ENCODE data around the gene HAGHL. TPM values are rescaled to one million over a fixed set of nuclear protein-coding genes. Genes with fewer than 3 reads are reported as not detected.

Gene HAGHL
- total RNA-seq, 2 donors from 2014 or later, result 12.0 to 15.8 TPM

GRCh38 chr16:716768-717325 lies 10.1 kb upstream of the HAGHL start:
- intact Hi-C loops (cut with DNase I), result loop anchor here in 1 of 2 donors (10.0 kb wide), 1 partner anchor 338 kb away; no protein-coding TSS in a partner anchor
- DNase-seq, result no peak
- no peak for ATAC-seq

GRCh38 chr16:717450-718245 lies 9.3 kb upstream of the HAGHL start:
- ATAC-seq, result no peak
- DNase-seq, result no peak
- intact Hi-C loops (cut with DNase I), result loop anchor here in 1 of 2 donors (10.0 kb wide), 1 partner anchor 337 kb away; no protein-coding TSS in a partner anchor

- intact Hi-C loops (cut with DNase I), result loop anchor here in 1 of 2 donors (10.0 kb wide), 1 partner anchor 336 kb away; no protein-coding TSS in a partner anchor
- no peak for ATAC-seq
- DNase-seq, result no peak
Observed at GRCh38 chr16:718389-718788, 8.5 kb upstream of the HAGHL start.

- no peak for ATAC-seq
Observed at GRCh38 chr16:718922-719321, 8.0 kb upstream of the HAGHL start.

GRCh38 chr16:719815-720446 lies 7.0 kb upstream of the HAGHL start:
- ATAC-seq, result no peak

More at GRCh38 chr16:718922-719321, 8.0 kb upstream of the HAGHL start:
- intact Hi-C loops (cut with DNase I), result loop anchor here in 1 of 2 donors (10.0 kb wide), 1 partner anchor 336 kb away; no protein-coding TSS in a partner anchor
- DNase-seq, result no peak

GRCh38 chr16:720447-720989 lies 6.4 kb upstream of the HAGHL start:
- ATAC-seq, result peak; percentile 63 to 65
- intact Hi-C loops (cut with DNase I), result no loop called here
- peak; percentile 71 for DNase-seq

More at GRCh38 chr16:719815-720446, 7.0 kb upstream of the HAGHL start:
- intact Hi-C loops (cut with DNase I), result loop anchor here in 1 of 2 donors (10.0 kb wide), 1 partner anchor 335 kb away; no protein-coding TSS in a partner anchor
- DNase-seq, result no peak

GRCh38 chr16:720990-721764 lies 5.7 kb upstream of the HAGHL start, which contains the start of gene ANTKMT:
TSS of gene ANTKMT (plus strand) at chr16:721146. CDS start at chr16:721275, 129 bp downstream.
- ATAC-seq (peak; percentile 84 to 90), DNase-seq (peak; percentile 82)
- intact Hi-C loops (cut with DNase I), result no loop called here

GRCh38 chr16:721765-722540 lies 5.0 kb upstream of the HAGHL start:
- intact Hi-C loops (cut with DNase I), result no loop called here
- ATAC-seq, result no peak
- DNase-seq, result no peak

- ATAC-seq, result no peak
- no peak for DNase-seq
- intact Hi-C loops (cut with DNase I), result no loop called here
Observed at GRCh38 chr16:722835-723633, 3.9 kb upstream of the HAGHL start.

- no peak for ATAC-seq
- intact Hi-C loops (cut with DNase I), result no loop called here
Observed at GRCh38 chr16:723695-724094, 3.2 kb upstream of the HAGHL start.

GRCh38 chr16:724188-725040 lies 2.5 kb upstream of the HAGHL start:
- DNase-seq (no peak), ATAC-seq (no peak)
- intact Hi-C loops (cut with DNase I), result no loop called here

More at GRCh38 chr16:723695-724094, 3.2 kb upstream of the HAGHL start:
- DNase-seq, result no peak

- intact Hi-C loops (cut with DNase I), result no loop called here
- ATAC-seq (no peak), DNase-seq (no peak)
Observed at GRCh38 chr16:725041-725376, 1.9 kb upstream of the HAGHL start.

GRCh38 chr16:725463-726187 lies 1.3 kb upstream of the HAGHL start:
- ATAC-seq, result no peak
- intact Hi-C loops (cut with DNase I), result no loop called here
- no peak for DNase-seq

- intact Hi-C loops (cut with DNase I), result no loop called here
- DNase-seq (no peak), ATAC-seq (no peak)
Observed at GRCh38 chr16:726188-726437, 793 bp upstream of the HAGHL start.

- ATAC-seq, result peak; percentile 5 to 6
- intact Hi-C loops (cut with DNase I), result no loop called here
Observed at GRCh38 chr16:727291-727977, 528 bp downstream of the HAGHL start.

More at GRCh38 chr16:727291-727977, 528 bp downstream of the HAGHL start:
- no peak for DNase-seq
